Endothelial cell of umbilical vein (primary cell): ENCODE results near the gene DERL3. TPM values are rescaled to one million over a fixed set of nuclear protein-coding genes. Genes with fewer than 3 reads are reported as not detected.

Experiments used
- BruUV-seq: library from RNA; stranded (reverse); fragments of 400-500 nt; replicated peaks from 2 replicates; lab custom pipeline; 2021; lab: Mats Ljungman, UMichigan
- CTCF ChIA-PET: fragments of 300-600, 350-600 bp; sonication (Branson Sonifier 250); formaldehyde crosslinking; loops from one replicate; lab custom pipeline; 2021; ENCODE audit warnings: antibody characterized with exemption, inconsistent platforms; lab: Charles Lee
- POLR2A ChIA-PET: fragments of 300-600, 350-600 bp; sonication (Branson Sonifier 250); formaldehyde crosslinking; loops from one replicate; lab custom pipeline; 2021; ENCODE audit warnings: antibody characterized with exemption, inconsistent platforms; lab: Charles Lee
- DNase-seq: peaks from one replicate; pipeline ENCODE4 v3.0.0-alpha.2; 2011; ENCODE audit warnings: low read depth, low spot score
- FAIRE-seq: peaks from 2 replicates; lab custom pipeline; 2011; peaks lifted over from hg19 to GRCh38; lab: Jason Lieb, UNC
- H2AFZ ChIP-seq: 2 replicates; pipeline ENCODE4 v1.6.0; 2012; ENCODE audit warnings: low read depth, low read length, control low read depth, inconsistent platforms
- H3K27ac ChIP-seq: 2 replicates; pipeline ENCODE4 v1.5.1; 2011; ENCODE audit warnings: low read depth, mild to moderate bottlenecking, control low read depth, low read length, moderate library complexity; ENCODE audit not compliant: insufficient read depth
- H3K27me3 ChIP-seq, 2 experiments: 2 replicates each; pipeline versions ENCODE4 v1.6.0 to v1.6.1; 2011; ENCODE audit warnings: low read length in 2 of 2, mixed read lengths in 1 of 2; ENCODE audit not compliant: control insufficient read depth in 2 of 2, insufficient read depth in 2 of 2
- H3K36me3 ChIP-seq, 2 experiments: 2 replicates in 1 of 2; 3 replicates in 1 of 2; pipeline ENCODE4 v1.5.1; 2011; ENCODE audit warnings: low read length in 2 of 2, mild to moderate bottlenecking in 1 of 2, moderate library complexity in 1 of 2; ENCODE audit not compliant: control insufficient read depth in 2 of 2, insufficient read depth in 2 of 2; ENCODE audit errors: extremely low read depth in 1 of 2
- H3K4me1 ChIP-seq: 3 replicates; pipeline ENCODE4 v1.5.1; 2011; ENCODE audit warnings: mild to moderate bottlenecking, low read length; ENCODE audit not compliant: control insufficient read depth, insufficient read depth; ENCODE audit errors: extremely low read depth
- H3K4me2 ChIP-seq: 2 replicates; pipeline ENCODE4 v1.6.1; 2011; ENCODE audit warnings: low read length, control low read depth, mixed read lengths; ENCODE audit not compliant: insufficient read depth
- H3K4me3 ChIP-seq, 3 experiments: fragments of 200-600 bp in 1 of 3; sonication (generic), shearing (Covaris generic) in 1 of 3; replicated peaks in 1 of 3; 2 replicates each; pipeline ENCODE4 v1.5.1; 2011 to 2016; ENCODE audit warnings: control low read depth in 3 of 3, low read length in 3 of 3, mild to moderate bottlenecking in 2 of 3, inconsistent platforms in 1 of 3, low read depth in 1 of 3, moderate library complexity in 1 of 3; ENCODE audit not compliant: insufficient read depth in 1 of 3
- H3K79me2 ChIP-seq: 2 replicates; pipeline ENCODE4 v1.6.0; 2012; ENCODE audit warnings: low read length, inconsistent platforms; ENCODE audit not compliant: control insufficient read depth, insufficient read depth
- H3K9ac ChIP-seq: replicated peaks from 2 replicates; pipeline ENCODE3; 2011; ENCODE audit warnings: low read length, control low read depth; ENCODE audit not compliant: insufficient read depth; ENCODE audit errors: extremely low read depth
- H3K9me1 ChIP-seq: replicated peaks from 3 replicates; pipeline ENCODE4 v1.6.0; 2011; ENCODE audit warnings: mild to moderate bottlenecking, low read length; ENCODE audit not compliant: control insufficient read depth, insufficient read depth; ENCODE audit errors: extremely low read depth
- H3K9me3 ChIP-seq: replicated peaks from 2 replicates; pipeline ENCODE4 v1.5.1; 2012; ENCODE audit warnings: low read length, inconsistent platforms; ENCODE audit not compliant: control insufficient read depth, insufficient read depth
- H4K20me1 ChIP-seq: replicated peaks from 2 replicates; pipeline ENCODE3; 2011; ENCODE audit warnings: mild to moderate bottlenecking, low read length; ENCODE audit not compliant: control insufficient read depth, insufficient read depth; ENCODE audit errors: extremely low read depth
- EZH2 ChIP-seq: IDR thresholded peaks from 2 replicates; pipeline ENCODE4 v1.6.1; 2012; ENCODE audit warnings: borderline replicate concordance, low read depth, mild to moderate bottlenecking, moderate library complexity, low read length, inconsistent platforms; ENCODE audit not compliant: severe bottlenecking
- FOS ChIP-seq: IDR thresholded peaks from 2 replicates; pipeline ENCODE4 v1.6.1; 2011; ENCODE audit warnings: mild to moderate bottlenecking, low read length, moderate library complexity, borderline replicate concordance; ENCODE audit not compliant: insufficient read depth
- GATA2 ChIP-seq: IDR thresholded peaks from 2 replicates; pipeline ENCODE4 v1.7.0; 2011; ENCODE audit warnings: low read depth, mild to moderate bottlenecking, moderate library complexity, mixed read lengths, low read length; ENCODE audit not compliant: insufficient read length, insufficient read depth
- JUN ChIP-seq: IDR thresholded peaks from 2 replicates; pipeline ENCODE4 v1.6.1; 2011; ENCODE audit warnings: borderline replicate concordance, low read depth; ENCODE audit not compliant: insufficient read length, insufficient read depth
- MYC ChIP-seq: IDR thresholded peaks from one replicate; pipeline ENCODE4 v1.6.1; 2011; ENCODE audit warnings: mild to moderate bottlenecking, low read depth, low read length
- POLR2AphosphoS5 ChIP-seq: IDR thresholded peaks from 2 replicates; pipeline ENCODE4 v1.6.1; 2012; ENCODE audit warnings: low read depth, mild to moderate bottlenecking, control low read depth, low read length, moderate library complexity; ENCODE audit not compliant: insufficient read depth
- dilution Hi-C: fragments of 300-500 bp; cut with MboI; formaldehyde crosslinking; loops from one replicate; pipeline ENCODE4 v1.15.0; 2019; ENCODE audit warnings: low sequenced_read_pairs; ENCODE audit not compliant: extremely low pct_ligation_motif_present
- intact Hi-C: fragments of 100-400 bp; cut with micrococcal nuclease; formaldehyde crosslinking; loops from one replicate; pipeline ENCODE4 v1.10.0; 2022
- polyA plus RNA-seq, 4 experiments: library from polyadenylated mRNA; depleted of rRNA in 3 of 4; stranded (reverse) in 3 of 4; unstranded in 1 of 4; fragments of >200 nt; gene quantifications; 2 replicates each; pipeline versions ENCODE4 v1.2.1 to v1.2.3, GENCODE V29; 2011 to 2012; ENCODE audit warnings: missing spikeins in 1 of 4
- small RNA-seq: library from RNA; depleted of rRNA; stranded (forward); fragments of <200 nt; gene quantifications from one replicate; pipeline ENCODE3, GENCODE V24; 2012; ENCODE audit warnings: low replicate concordance, low read depth; ENCODE audit not compliant: insufficient read depth, insufficient read length
- total RNA-seq: library from RNA; stranded (reverse); gene quantifications from 2 replicates; pipeline ENCODE4 v1.2.3, GENCODE V29; 2021
- TF ChIP-seq, protein P1 (sequence below), 2 donors: IDR thresholded peaks; 1 replicate in 1 of 2; 2 replicates in 1 of 2; pipeline ENCODE4 v1.5.1; 2011; ENCODE audit warnings: low read length in 2 of 2, mild to moderate bottlenecking in 2 of 2, moderate library complexity in 2 of 2, control low read depth in 1 of 2, inconsistent platforms in 1 of 2, low read depth in 1 of 2; ENCODE audit not compliant: insufficient read depth in 1 of 2; ENCODE audit errors: extremely low read depth in 1 of 2
- TF ChIP-seq, protein P2 (sequence below): IDR thresholded peaks from 2 replicates; pipeline ENCODE4 v1.6.1; 2011; ENCODE audit not compliant: insufficient read depth, insufficient read length

Gene DERL3
- total and polyA plus RNA-seq, 2 donors (not counting 3 experiments of a cell fraction or from before 2014, with no cell fraction given) = 3.4 to 3.8 TPM

DNA sequence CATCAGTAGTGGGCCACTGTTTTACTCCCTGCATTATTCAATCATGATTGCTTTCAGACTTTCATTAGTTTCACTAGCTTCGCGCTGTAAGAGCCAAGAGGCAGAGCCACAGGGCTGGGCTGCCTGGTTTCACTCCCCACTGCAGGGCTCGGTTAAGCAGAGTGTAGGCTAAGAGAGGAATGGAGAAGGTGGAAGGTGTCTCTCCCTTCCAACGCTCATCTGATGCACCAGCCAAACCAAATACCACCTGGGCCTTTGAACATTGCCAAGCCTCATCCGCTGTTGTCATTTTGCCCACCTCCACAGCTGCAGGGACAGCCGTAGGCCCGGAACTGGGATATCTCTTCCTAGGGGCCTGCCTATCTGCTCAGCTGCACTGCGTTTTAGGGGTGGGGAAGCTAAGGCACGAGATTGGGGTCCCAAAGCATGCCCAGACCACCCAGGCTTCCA, 52.5 kb downstream of the DERL3 start:
- no peak for TF ChIP-seq GATA2
- no peak for TF ChIP-seq FOS
- no peak for TF ChIP-seq POLR2AphosphoS5
- TF ChIP-seq, protein P1, sequence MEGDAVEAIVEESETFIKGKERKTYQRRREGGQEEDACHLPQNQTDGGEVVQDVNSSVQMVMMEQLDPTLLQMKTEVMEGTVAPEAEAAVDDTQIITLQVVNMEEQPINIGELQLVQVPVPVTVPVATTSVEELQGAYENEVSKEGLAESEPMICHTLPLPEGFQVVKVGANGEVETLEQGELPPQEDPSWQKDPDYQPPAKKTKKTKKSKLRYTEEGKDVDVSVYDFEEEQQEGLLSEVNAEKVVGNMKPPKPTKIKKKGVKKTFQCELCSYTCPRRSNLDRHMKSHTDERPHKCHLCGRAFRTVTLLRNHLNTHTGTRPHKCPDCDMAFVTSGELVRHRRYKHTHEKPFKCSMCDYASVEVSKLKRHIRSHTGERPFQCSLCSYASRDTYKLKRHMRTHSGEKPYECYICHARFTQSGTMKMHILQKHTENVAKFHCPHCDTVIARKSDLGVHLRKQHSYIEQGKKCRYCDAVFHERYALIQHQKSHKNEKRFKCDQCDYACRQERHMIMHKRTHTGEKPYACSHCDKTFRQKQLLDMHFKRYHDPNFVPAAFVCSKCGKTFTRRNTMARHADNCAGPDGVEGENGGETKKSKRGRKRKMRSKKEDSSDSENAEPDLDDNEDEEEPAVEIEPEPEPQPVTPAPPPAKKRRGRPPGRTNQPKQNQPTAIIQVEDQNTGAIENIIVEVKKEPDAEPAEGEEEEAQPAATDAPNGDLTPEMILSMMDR (IDR thresholded peaks at IDR 0.05; ENCODE audit: extremely low read depth in 1 of 2, insufficient read depth in 1 of 2, low read depth in 1 of 2, low read length in 2 of 2) = no peak
- TF ChIP-seq JUN = no peak
- no peak for TF ChIP-seq EZH2
- TF ChIP-seq, protein P2, sequence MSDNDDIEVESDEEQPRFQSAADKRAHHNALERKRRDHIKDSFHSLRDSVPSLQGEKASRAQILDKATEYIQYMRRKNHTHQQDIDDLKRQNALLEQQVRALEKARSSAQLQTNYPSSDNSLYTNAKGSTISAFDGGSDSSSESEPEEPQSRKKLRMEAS = no peak
- TF ChIP-seq MYC = no peak
- H3K9me3 ChIP-seq = no peaks in the 10 kb centered on the region
- peak overlapping the region in 2 of 3 experiments; percentile 78 to 81 for H3K4me3 ChIP-seq
- POLR2A ChIA-PET = interaction anchor here (1.0 kb wide), 1 partner anchor 15 kb away, joined by 3 read pairs; no protein-coding TSS in a partner anchor
- no peaks in the 10 kb centered on the region for H3K9me1 ChIP-seq
- H4K20me1 ChIP-seq = peaks cover 2% of the 10 kb centered on the region
- H3K4me2 ChIP-seq = peak overlapping the region; percentile 47
- CTCF ChIA-PET = interaction anchor here (1.0 to 3.5 kb wide), 5 partner anchors 8 to 71 kb away, joined by 3 to 15 read pairs (median 4); partner anchors contain the start of gene SLC2A11
- intact Hi-C loops (loop anchor here (5.0 kb wide), 1 partner anchor 51 kb away; the partner anchor contains the start of gene DERL3), dilution Hi-C loops (no loop called here)
- BruUV-seq = TSS peak; percentile 73
- peaks cover 40% of the 10 kb centered on the region for H3K79me2 ChIP-seq
- DNase-seq (no peak), FAIRE-seq (peak; percentile 40)
- no peaks in the 10 kb centered on the region for H3K36me3 ChIP-seq
- peaks cover 13% of the 10 kb centered on the region for H3K4me1 ChIP-seq
- no peaks in the 10 kb centered on the region for H3K27me3 ChIP-seq
- H3K27ac ChIP-seq = peak overlapping the region; percentile 92
- peak overlapping the region; percentile 76 for H2AFZ ChIP-seq
- peak overlapping the region; percentile 99 for H3K9ac ChIP-seq

Small RNA genes lying within 50 kb of the gene (small RNA-seq; reads per million reads assigned to genes)
- gene RN7SL268P = not detected

Other genes with a start within 250 kb of the DERL3 start
- 0.32 TPM in 1 of 2 replicates, not detected in the other for gene DRICH1, start 206.7 kb downstream of the DERL3 start, total RNA-seq
- 0.25 and 0.29 TPM in 2 replicates for gene DRICH1, start 206.7 kb downstream of the DERL3 start, polyA plus RNA-seq
- not detected in 2 replicates for gene RGL4, start 148.0 kb downstream of the DERL3 start, total RNA-seq
- gene RGL4, start 148.0 kb downstream of the DERL3 start, polyA plus RNA-seq = not detected in 2 replicates
- gene ZNF70, start 87.9 kb downstream of the DERL3 start, total RNA-seq = 6.0 and 6.2 TPM in 2 replicates
- gene ZNF70, start 87.9 kb downstream of the DERL3 start, polyA plus RNA-seq = 1.7 and 1.9 TPM in 2 replicates
- gene VPREB3, start 84.6 kb downstream of the DERL3 start, total RNA-seq = not detected in 2 replicates
- gene VPREB3, start 84.6 kb downstream of the DERL3 start, polyA plus RNA-seq = not detected in 2 replicates
- gene C22orf15, start 76.0 kb downstream of the DERL3 start, total RNA-seq = not detected in 2 replicates
- gene C22orf15, start 76.0 kb downstream of the DERL3 start, polyA plus RNA-seq = 0.86 and 0.94 TPM in 2 replicates
- 64.8 and 75.6 TPM in 2 replicates for gene CHCHD10, start 71.0 kb downstream of the DERL3 start, total RNA-seq
- 27.3 and 28.1 TPM in 2 replicates for gene CHCHD10, start 71.0 kb downstream of the DERL3 start, polyA plus RNA-seq
- 10.1 and 10.3 TPM in 2 replicates for gene MMP11, start 66.2 kb downstream of the DERL3 start, total RNA-seq
- gene MMP11, start 66.2 kb downstream of the DERL3 start, polyA plus RNA-seq = 16.9 and 23.2 TPM in 2 replicates
- 113 and 130 TPM in 2 replicates for gene SMARCB1, start 52.0 kb downstream of the DERL3 start, total RNA-seq
- gene SMARCB1, start 52.0 kb downstream of the DERL3 start, polyA plus RNA-seq = 135 and 148 TPM in 2 replicates
- 3.6 and 4.6 TPM in 2 replicates for gene SLC2A11, start 18.9 kb upstream of the DERL3 start, total RNA-seq
- gene SLC2A11, start 18.9 kb upstream of the DERL3 start, polyA plus RNA-seq = 3.1 and 4.2 TPM in 2 replicates
- 674 and 730 TPM in 2 replicates for gene MIF, start 55.4 kb upstream of the DERL3 start, total RNA-seq
- gene MIF, start 55.4 kb upstream of the DERL3 start, polyA plus RNA-seq = 529 and 898 TPM in 2 replicates
- gene GSTT2B, start 122.2 kb upstream of the DERL3 start, total RNA-seq = 4.0 and 33.6 TPM in 2 replicates
- 36.1 and 46.5 TPM in 2 replicates for gene GSTT2B, start 122.2 kb upstream of the DERL3 start, polyA plus RNA-seq
- gene DDTL, start 127.9 kb upstream of the DERL3 start, total RNA-seq = 2.7 TPM in 1 of 2 replicates, not detected in the other
- gene DDTL, start 127.9 kb upstream of the DERL3 start, polyA plus RNA-seq = 0.51 and 0.57 TPM in 2 replicates
- 89.5 and 106 TPM in 2 replicates for gene DDT, start 135.4 kb upstream of the DERL3 start, total RNA-seq
- gene DDT, start 135.4 kb upstream of the DERL3 start, polyA plus RNA-seq = 205 and 265 TPM in 2 replicates
- not detected in 2 replicates for gene GSTT2, start 141.1 kb upstream of the DERL3 start, total RNA-seq
- gene GSTT2, start 141.1 kb upstream of the DERL3 start, polyA plus RNA-seq = 2.9 and 3.0 TPM in 2 replicates
- not detected in 2 replicates for gene GSTT4, start 166.4 kb upstream of the DERL3 start, total RNA-seq
- gene GSTT4, start 166.4 kb upstream of the DERL3 start, polyA plus RNA-seq = not detected in 2 replicates
- gene CABIN1, start 172.3 kb upstream of the DERL3 start, total RNA-seq = 67.8 and 68.9 TPM in 2 replicates
- gene CABIN1, start 172.3 kb upstream of the DERL3 start, polyA plus RNA-seq = 14.5 and 15.6 TPM in 2 replicates